ENCODE measurements around the gene ZFPM1. TPM values are rescaled to one million over a fixed set of nuclear protein-coding genes. Genes with fewer than 3 reads are reported as not detected.

The ZFPM1 gene
- total RNA-seq, 1 experiment from 2014 or later: 5.0 TPM

DNA sequence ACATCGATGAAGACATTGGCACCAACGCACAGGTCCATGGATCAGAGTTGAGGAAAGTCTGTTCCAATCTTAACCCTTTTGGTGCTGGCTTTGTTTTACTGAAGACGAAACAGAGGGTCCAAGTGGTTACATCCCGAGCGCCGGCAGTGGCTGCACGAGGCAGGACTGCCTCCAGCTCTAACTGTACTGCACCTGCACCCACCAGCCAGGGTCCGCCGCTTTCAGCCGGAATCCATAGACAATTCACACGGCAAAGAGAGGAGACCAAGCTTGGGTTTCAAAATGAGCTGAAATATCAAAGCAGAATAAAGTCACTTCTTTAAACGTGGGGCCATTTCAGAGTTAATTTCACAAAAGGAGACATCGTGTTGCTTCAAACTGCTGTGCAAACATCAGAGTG, 95.9 kb downstream of the ZFPM1 start:
- DNase-seq (ENCODE audit: unreplicated experiment): no peak
- H3K9me3 Mint-ChIP-seq (ENCODE audit: unreplicated experiment): no peaks in the 10 kb centered on the region
- intact Hi-C loops (cut with micrococcal nuclease): no loop called here
- ChIA-PET POLR2A (no interaction called here), CTCF (interaction anchor here (1.0 kb wide), 1 partner anchor 12 kb away, joined by 3 read pairs; no protein-coding TSS in a partner anchor)
- no peaks in the 10 kb centered on the region for H3K36me3 Mint-ChIP-seq (ENCODE audit: insufficient read depth, unreplicated experiment)
- H3K27me3 Mint-ChIP-seq (ENCODE audit: insufficient read depth, unreplicated experiment): peaks cover 28% of the 10 kb centered on the region
- no TSS peak for BruUV-seq (replicated peaks)
- H3K4me1 Mint-ChIP-seq (ENCODE audit: insufficient read depth, unreplicated experiment): no peaks in the 10 kb centered on the region
- no peak overlapping the region for H3K4me3 Mint-ChIP-seq (ENCODE audit: unreplicated experiment)
- no peak overlapping the region for H3K27ac Mint-ChIP-seq (ENCODE audit: low read depth, unreplicated experiment)
- TF ChIP-seq, protein P1, sequence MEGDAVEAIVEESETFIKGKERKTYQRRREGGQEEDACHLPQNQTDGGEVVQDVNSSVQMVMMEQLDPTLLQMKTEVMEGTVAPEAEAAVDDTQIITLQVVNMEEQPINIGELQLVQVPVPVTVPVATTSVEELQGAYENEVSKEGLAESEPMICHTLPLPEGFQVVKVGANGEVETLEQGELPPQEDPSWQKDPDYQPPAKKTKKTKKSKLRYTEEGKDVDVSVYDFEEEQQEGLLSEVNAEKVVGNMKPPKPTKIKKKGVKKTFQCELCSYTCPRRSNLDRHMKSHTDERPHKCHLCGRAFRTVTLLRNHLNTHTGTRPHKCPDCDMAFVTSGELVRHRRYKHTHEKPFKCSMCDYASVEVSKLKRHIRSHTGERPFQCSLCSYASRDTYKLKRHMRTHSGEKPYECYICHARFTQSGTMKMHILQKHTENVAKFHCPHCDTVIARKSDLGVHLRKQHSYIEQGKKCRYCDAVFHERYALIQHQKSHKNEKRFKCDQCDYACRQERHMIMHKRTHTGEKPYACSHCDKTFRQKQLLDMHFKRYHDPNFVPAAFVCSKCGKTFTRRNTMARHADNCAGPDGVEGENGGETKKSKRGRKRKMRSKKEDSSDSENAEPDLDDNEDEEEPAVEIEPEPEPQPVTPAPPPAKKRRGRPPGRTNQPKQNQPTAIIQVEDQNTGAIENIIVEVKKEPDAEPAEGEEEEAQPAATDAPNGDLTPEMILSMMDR (IDR thresholded peaks at IDR 0.05; ENCODE audit: unreplicated experiment): no peak

DNA sequence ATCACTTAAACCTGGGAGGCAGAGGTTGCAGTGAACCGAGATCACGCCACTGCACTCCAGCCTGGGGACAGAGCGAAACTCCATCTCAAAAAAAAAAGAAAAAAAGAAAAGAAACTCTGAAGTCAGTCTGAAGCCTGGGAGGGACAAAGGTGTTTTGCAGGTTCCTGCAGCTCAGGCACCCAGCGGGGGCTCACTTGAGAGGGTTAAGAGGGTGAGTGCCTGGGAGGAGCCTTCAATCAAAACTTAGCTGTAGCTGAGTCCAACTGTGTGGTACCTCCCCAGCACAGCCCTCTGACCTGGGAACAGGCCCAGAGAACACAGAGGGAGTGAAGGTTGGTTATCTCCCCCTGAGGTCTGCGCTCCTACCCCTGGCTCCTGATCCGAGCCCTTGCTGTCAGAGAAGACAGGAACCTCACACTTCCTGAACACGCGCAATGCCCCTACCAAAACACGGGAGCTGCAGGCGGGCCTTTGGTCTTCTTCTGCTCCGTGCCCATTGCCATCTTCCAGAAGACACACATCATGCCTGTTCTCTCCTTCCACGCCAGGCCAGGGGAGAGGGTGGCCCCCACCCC, 96.7 kb downstream of the ZFPM1 start:
- POLR2A ChIA-PET: interaction anchor here (0.6 kb wide), 1 partner anchor 688 kb away, joined by 3 read pairs; no protein-coding TSS in a partner anchor
- Mint-ChIP-seq H3K27me3 (ENCODE audit: insufficient read depth, unreplicated experiment) (peaks cover 28% of the 10 kb centered on the region), H3K27ac (ENCODE audit: low read depth, unreplicated experiment) (no peak overlapping the region), H3K4me3 (ENCODE audit: unreplicated experiment) (no peak overlapping the region), H3K9me3 (ENCODE audit: unreplicated experiment) (no peaks in the 10 kb centered on the region), H3K4me1 (ENCODE audit: insufficient read depth, unreplicated experiment) (no peaks in the 10 kb centered on the region), H3K36me3 (ENCODE audit: insufficient read depth, unreplicated experiment) (no peaks in the 10 kb centered on the region)
- CTCF ChIA-PET: interaction anchor here (1.3 kb wide), 1 partner anchor 14 kb away, joined by 4 read pairs; no protein-coding TSS in a partner anchor
- no peak for DNase-seq (ENCODE audit: unreplicated experiment)
- TF ChIP-seq, protein P1 (IDR thresholded peaks at IDR 0.05; ENCODE audit: unreplicated experiment): no peak
- intact Hi-C loops (cut with micrococcal nuclease): no loop called here
- BruUV-seq (replicated peaks): no TSS peak

- no TSS peak for BruUV-seq (replicated peaks)
These were observed 97.2 kb downstream of the ZFPM1 start for GRCh38 chr16:88550246-88550661.

GRCh38 chr16:88552166-88552565, 99.1 kb downstream of the ZFPM1 start:
- no TSS peak for BruUV-seq (replicated peaks)
- ChIA-PET POLR2A (no interaction called here), CTCF (no interaction called here)
- Mint-ChIP-seq H3K4me1 (ENCODE audit: insufficient read depth, unreplicated experiment) (no peaks in the 10 kb centered on the region), H3K4me3 (ENCODE audit: unreplicated experiment) (no peak overlapping the region), H3K36me3 (ENCODE audit: insufficient read depth, unreplicated experiment) (no peaks in the 10 kb centered on the region), H3K9me3 (ENCODE audit: unreplicated experiment) (no peaks in the 10 kb centered on the region), H3K27ac (ENCODE audit: low read depth, unreplicated experiment) (no peak overlapping the region), H3K27me3 (ENCODE audit: insufficient read depth, unreplicated experiment) (peaks cover 16% of the 10 kb centered on the region)
- TF ChIP-seq, protein P1 (IDR thresholded peaks at IDR 0.05; ENCODE audit: unreplicated experiment): no peak
- DNase-seq (ENCODE audit: unreplicated experiment): no peak
- intact Hi-C loops (cut with micrococcal nuclease): no loop called here

More at GRCh38 chr16:88550246-88550661, 97.2 kb downstream of the ZFPM1 start:
- CTCF ChIA-PET: interaction anchor here (1.3 kb wide), 1 partner anchor 14 kb away, joined by 4 read pairs; no protein-coding TSS in a partner anchor
- peaks cover 27% of the 10 kb centered on the region for H3K27me3 Mint-ChIP-seq (ENCODE audit: insufficient read depth, unreplicated experiment)
- H3K36me3 Mint-ChIP-seq (ENCODE audit: insufficient read depth, unreplicated experiment): no peaks in the 10 kb centered on the region
- no peaks in the 10 kb centered on the region for H3K9me3 Mint-ChIP-seq (ENCODE audit: unreplicated experiment)
- no peaks in the 10 kb centered on the region for H3K4me1 Mint-ChIP-seq (ENCODE audit: insufficient read depth, unreplicated experiment)
- POLR2A ChIA-PET: no interaction called here
- H3K4me3 Mint-ChIP-seq (ENCODE audit: unreplicated experiment): no peak overlapping the region
- H3K27ac Mint-ChIP-seq (ENCODE audit: low read depth, unreplicated experiment): no peak overlapping the region
- intact Hi-C loops (cut with micrococcal nuclease): no loop called here
- TF ChIP-seq, protein P1 (IDR thresholded peaks at IDR 0.05; ENCODE audit: unreplicated experiment): no peak
- DNase-seq (ENCODE audit: unreplicated experiment): no peak
